ENCODE results near the gene SH3GLB1.

Gene SH3GLB1

DNA sequence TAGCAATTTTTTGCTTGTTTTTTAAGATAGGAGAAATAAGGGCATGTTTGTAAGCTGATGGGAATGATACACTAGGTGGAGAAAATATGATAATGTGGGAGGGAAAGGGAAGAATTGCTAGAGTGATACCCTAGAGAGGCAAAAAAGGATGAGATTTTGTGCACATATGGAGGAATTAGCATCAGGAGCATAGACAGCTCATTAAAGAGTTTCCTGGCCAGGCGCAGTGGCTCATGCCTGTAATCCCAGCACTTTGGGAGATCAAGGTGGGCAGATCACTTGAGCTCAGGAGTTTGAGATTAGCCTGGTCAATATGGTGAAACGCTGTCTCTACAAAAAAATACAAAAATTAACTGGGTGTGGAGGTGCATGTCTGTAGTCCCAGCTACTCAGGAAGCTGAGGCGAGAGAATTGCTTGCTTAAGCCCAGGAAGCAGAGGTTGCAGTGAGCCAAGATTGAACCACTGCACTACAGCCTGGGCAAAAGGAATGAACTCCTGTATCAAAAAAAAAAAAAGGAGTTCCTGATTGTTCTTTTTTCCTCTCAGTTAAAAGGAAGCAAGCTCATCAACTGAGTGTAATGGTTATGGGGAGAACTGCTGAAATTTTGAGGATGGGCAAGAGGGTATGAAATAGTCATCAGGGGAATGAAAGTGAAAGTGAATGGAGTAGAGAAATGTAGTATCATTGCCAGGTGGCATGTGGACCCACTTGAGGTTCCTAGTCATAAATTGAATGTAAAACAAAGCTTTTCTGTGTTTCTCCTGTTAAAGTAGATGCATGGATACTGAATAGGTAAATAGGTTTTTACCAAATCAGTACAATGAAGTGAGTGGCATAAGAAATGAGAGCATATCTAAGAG, 35.5 kb downstream of the SH3GLB1 start:
- DNase-seq = no peak

DNA sequence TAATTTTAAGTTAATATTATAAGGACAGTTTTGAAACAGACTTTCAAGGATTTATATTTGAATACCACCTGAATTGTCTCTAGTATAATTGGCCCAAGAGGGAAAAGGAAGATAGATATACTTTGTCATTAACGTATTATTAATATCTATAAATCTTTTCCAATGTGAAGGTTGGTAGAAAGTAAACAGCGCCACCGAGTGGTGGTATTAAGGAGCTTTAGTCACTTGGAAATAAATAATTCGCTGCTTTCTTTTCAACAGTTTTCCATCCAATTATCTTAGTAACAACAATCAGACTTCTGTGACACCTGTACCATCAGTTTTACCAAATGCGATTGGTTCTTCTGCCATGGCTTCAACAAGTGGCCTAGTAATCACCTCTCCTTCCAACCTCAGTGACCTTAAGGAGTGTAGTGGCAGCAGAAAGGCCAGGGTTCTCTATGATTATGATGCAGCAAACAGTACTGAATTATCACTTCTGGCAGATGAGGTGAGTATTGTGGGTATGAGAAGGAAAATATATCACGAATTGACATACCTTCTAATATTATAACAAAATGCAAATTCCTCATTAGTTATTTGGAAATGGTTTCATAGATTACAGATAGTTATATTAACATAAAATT, 37.7 kb downstream of the SH3GLB1 start:
- no peak for DNase-seq

DNA sequence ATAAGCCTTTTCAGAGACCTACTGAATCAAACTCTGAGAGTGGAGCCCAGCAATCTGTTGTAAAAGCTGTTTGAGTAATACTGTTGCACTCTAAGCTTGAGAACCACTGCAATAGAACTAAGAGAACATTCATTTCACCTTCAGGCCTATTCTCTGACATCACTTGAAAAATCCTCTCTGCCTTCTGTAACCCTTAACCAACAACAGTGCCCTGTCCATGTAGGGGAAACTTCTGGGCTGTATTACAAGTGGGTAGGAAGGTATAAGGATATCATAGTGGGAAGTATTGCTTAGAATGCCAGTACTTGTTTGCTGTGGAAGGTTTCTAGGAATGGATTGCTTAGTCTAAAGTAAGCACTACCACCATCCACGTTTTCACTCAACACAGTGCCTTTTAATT, 42.9 kb downstream of the SH3GLB1 start:
- no peak for DNase-seq

DNA sequence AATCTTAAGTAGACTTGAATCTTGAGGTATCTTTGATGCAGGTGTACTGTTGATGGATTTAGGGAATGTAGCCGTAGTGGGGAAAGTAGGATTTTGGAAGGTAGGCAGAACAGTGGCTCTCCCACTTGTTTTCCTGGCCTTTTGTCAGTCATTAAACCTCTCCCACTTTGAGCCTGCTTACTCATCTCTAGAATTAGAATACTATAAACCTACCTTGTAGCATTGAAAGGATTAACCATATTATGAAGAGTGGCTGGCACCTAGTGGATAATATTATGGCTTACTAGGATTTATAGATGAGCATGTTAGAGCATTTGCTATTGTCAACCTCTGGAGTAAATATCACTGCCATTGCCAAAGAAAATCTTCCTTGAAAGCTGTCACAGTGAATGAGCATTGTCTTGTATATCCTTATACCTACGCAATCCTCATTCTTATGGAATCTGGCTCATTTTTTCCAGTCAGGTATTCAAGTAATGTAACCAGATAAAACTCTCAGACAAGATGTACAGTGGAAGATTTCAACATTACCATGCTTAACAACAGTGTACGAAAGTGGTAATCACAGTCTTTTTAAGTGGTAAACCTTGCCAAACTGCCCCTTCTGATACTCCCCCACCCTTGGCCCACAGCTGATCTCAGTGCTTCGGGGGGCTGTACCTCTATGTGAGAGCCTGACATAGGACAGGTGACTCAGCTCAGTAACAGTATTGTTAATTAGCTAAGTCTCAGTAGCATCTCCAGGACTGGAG, 44.4 kb downstream of the SH3GLB1 start:
- DNase-seq = no peak

DNA sequence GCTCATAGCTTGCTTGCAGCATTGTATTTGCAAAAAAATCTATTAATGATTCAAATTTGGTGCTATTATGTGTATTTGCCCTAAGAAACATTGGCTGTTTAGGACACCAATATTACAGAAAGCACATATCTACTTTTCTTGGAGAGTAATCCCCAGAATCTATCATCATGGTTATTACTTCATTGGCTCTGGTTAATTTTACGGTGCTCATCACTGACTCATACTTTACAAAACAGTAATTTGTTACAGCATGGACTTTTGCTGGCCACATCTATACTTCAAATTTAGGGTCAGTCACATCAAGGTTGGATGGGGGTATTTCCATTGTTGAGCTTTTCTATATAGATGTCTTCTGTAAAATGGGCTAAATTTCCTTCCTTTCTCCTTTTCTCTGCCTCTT, 45.7 kb downstream of the SH3GLB1 start:
- no peak for DNase-seq

DNA sequence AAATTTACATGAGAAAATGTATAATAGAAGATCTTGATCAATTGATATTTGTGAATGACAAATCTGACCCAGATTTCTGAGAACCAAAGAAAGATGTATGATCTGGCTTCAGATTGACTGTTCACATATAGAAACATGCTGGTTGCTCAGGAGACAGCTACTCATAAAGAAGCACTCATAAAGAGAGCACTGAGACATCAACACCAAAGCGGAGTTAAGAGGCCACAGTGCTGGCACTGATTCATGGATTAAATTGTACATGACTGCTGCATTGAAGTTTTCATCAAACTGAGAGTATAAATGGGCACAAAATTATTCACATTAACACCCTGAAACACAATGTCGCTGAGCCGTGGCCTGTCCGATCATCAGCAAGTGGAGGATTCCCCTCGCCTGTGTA, 46.2 kb downstream of the SH3GLB1 start:
- DNase-seq = no peak

DNA sequence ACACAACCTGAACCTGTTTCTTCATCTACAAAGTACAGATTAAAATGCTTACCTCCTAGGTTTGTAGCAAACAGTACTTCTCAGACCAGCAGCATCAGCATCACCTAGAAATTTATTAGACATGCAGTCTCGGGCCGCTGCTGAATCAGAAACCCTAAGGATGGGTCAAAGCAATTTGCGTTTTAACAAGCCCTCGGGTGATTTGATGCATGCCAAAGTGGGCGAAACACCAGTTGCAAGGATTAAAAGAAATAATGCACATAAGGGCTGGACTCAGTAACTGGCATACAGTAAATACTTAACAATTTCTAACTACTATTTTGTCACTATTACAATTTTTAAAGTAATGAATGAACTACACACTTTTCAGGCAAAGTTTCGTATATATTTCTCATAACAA, 47.5 kb downstream of the SH3GLB1 start:
- no peak for DNase-seq

DNA sequence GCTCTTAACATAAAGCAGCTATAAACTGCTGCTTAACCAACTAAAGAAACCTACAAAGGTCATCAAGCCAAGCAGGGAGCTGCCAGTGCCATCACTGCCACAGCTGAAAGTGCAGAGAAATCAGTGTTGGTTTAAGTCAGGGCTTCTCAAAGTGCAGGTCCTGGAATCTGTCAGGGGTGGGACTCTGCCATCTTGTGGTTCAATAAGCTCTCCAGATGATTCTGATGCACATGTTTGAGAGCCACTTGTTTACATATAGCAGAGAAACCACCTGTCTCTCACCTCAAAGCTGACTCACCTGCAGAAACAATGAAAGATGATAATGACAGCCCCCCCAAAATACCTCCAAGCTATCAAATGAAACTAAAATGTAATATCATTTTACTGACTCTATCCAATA, 49.3 kb downstream of the SH3GLB1 start:
- DNase-seq = no peak

DNA sequence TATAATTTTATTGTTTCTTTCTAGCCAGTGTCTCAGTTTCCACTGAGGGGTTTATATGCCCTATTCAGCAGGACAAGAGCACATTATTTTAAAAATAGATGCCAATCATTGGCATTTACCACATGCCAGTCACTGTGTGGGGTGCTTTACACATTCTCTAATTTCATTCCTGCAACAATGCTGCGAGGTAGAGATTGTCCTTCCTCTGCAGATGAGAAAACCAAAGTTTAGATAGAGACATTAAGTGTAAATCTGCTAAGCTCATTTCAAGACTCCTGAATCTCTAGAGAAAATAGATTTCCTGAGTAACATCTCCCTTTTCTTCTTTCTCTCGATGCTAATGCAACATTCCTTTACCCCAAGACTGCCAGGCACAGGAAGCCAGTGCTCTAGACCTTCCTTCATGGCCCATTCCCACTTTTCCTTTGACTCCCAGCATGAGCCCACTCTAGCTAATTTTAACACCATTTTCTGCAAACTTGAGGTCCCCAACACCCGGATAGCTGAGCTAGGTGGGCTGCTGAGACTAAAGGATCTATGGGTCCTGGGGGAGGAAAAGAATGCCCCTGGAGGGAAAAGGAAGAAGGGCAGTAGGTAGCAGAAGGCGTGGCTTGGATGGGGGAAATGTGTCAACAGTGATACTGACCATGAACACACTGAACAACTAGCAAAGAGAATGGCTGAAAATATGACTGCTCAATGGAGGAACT, 50.0 kb downstream of the SH3GLB1 start:
- DNase-seq = no peak

DNA sequence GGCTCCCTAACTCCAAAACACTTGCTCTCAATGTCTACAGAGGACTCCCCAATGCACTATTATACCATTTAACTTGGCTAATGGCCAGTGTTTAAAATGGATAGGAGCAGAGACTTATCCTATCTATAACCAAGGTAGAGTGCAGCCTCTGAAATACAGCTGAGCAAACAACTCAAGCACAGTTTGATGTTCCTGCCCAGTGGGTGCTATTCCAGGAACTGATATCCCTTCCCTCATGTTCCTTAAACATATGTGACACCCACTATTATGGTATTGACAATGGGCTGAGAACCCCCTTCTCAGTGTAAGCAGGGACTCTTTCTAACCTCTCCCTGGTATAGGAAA, 51.7 kb downstream of the SH3GLB1 start:
- no peak for DNase-seq

DNA sequence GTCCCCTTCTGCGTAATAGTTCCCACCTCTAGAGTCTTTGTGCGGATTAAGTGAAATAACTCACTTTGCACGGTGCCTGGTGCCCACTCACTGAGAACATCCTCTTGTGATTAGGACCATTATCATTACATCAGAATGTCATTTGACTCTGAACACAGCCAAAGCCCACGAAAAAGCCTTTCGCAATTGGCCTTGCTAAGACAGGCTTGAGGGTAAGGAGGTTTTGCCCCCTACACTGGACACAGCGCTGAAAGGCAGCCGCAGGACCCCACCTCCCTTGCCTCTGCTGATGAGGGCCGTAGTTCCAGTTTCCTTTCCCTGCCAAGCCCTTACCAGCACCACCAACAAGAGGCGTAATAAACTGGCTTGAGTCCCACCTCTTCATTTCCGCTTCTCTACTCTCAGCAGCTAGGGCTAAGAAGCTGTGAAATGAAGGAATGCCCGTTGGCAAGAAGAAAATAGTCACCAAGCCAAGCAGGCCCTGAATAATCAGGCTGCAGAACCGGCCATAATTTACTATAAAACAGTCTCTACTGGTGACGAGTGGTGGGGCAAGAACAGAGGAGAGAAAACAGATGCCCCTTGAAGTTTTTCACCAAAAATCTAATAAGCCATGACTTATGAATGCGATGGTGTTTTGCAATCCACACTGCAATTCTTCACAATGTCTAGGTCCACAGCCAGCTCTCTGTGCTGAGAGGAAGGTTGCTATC, 53.1 kb downstream of the SH3GLB1 start:
- DNase-seq = no peak

DNA sequence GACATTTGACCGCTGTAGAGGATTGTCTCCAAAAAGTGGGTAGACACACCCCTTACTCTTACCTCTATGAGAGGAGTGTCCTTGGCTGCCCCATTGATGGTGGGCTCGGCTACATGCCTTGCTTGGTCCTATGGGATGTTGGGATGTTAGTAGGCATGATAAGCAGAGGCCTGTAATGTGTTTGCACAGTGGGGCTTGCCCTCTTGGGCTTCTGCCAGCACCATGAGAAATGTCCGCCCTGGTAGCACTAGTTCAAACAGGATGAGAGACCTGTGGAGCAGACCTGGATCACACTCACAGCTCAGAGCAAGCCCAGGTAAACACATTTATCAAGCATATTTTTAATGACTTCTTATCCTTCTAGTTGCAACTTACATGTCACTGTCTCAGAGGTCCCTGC, 54.2 kb downstream of the SH3GLB1 start:
- no peak for DNase-seq

DNA sequence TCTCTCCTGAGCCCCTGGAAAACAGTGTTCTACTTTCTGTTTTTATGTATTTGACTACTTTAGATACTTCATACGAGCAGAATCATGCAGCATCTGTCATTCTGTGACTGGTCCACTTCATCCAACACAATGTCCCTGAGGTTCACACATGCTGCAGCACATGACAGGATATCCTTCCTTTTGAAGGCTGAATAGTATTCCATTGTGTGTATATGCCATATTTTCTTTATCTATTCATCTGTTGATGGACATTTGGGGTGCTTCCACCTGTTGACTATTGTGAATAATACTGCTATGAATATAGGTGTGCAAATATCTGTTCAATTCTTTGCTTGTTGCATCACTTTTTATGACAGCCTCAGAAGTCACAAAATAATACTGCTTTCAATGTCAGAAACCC, 55.8 kb downstream of the SH3GLB1 start:
- no peak for DNase-seq

DNA sequence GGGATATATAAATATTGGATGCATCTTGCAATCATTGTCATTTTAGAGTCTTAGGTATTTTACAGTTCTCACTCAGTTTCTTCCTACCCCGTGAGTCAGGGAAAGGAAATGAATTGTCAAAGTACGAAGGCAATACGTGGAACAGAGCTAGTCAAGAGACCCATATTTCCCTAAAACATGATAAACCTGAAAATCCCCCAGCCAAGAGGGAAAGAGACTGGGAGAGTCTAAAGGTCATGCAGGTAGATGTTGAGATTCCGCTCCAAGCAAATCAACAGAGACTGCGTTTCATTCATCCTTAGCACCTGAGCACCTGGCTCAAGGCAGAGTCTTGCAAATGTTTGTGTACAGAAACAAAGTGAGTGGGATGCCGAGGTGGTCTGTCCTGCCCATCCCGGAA, 58.0 kb downstream of the SH3GLB1 start:
- DNase-seq = no peak

DNA sequence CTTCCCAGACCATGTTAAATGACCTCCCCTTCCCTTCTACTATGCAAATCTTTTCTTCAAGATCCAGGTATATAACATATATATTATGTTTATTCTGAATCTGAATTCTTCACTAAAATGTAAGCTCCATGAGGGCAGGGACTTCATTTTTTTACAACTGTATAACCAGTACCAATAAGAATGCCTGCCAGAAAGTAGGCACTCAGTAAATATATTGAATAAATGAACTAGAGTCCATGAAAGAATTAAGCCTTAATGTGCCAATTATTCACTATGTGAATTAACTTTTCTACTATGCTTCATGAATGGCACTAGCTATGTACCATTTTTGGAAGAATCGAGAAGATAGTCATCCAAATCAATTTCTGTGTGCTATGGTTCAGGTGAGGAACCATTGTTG, 60.1 kb downstream of the SH3GLB1 start:
- DNase-seq = no peak

DNA sequence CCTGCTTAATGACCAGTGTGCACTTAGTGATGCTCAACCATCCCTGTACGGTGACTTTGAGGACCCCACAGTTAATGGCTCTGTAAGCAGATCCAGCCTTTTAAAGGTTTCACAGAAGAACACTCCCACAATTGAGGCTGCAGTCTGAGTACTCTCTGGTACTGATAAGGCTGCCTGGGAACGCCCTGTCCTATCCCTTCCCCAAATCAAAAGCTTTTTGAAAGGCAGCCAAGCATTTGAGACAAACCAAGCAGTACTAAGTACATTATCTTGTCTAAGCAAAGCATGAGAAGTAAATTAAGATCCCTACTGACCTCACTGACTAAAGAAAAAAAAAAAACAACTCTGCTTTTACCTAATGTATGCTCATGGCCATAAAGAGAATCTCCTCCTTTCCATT, 60.7 kb downstream of the SH3GLB1 start:
- DNase-seq = no peak

DNA sequence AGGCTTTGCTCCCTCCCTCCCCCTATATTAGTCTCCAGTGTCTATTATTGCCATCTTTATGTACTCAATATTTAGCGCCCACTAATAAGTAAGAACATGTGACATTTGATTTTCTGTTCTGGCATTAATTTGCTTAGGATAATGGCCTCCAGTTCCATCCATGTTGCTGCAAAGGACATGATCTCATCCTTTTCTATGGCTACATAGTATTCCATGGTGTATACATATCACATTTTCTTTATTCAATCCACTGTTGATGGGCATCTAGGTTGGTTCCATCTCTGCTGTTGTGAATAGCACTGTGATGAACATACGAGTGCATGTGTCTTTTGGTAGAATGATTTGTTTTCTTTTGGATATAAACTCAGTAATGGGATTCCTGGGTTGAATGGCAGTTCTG, 61.3 kb downstream of the SH3GLB1 start:
- DNase-seq = no peak

DNA sequence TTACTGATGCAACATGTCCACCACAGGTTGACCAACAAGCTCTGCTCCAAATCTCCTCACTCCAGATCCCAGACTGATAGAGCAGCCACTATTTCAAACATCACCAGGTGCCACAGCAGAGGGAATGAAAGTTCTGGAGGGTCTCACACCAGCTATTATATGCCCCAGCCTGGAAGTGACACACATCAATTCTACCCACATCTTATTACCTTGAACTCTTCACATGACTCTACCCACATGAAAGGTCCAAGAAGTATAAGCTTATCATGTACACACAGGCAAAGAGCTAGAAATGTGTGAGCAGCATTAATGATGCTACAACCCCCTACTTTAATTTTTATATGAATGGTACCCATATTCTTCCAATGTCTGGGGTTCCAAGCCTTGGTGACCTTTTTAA, 64.2 kb downstream of the SH3GLB1 start:
- no peak for DNase-seq

DNA sequence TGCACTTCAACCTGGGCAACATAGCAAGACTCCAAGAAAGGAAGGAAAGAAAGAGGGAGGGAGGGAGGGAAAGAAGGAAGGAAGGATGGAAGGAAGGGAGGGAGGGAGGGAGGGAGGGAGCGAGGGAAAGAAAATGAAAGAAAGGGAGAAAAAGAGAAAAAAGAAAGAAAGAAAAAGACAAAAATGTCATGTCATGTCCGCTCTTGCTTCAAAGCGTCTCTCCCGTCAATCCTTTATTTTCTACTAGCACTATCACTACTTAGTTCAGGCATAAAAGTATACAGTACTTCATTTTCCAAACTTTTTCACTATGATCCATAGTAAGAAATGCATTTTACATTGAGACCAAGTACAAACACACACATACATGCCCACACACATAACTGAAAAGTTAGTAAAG, 64.7 kb downstream of the SH3GLB1 start:
- no peak for DNase-seq

DNA sequence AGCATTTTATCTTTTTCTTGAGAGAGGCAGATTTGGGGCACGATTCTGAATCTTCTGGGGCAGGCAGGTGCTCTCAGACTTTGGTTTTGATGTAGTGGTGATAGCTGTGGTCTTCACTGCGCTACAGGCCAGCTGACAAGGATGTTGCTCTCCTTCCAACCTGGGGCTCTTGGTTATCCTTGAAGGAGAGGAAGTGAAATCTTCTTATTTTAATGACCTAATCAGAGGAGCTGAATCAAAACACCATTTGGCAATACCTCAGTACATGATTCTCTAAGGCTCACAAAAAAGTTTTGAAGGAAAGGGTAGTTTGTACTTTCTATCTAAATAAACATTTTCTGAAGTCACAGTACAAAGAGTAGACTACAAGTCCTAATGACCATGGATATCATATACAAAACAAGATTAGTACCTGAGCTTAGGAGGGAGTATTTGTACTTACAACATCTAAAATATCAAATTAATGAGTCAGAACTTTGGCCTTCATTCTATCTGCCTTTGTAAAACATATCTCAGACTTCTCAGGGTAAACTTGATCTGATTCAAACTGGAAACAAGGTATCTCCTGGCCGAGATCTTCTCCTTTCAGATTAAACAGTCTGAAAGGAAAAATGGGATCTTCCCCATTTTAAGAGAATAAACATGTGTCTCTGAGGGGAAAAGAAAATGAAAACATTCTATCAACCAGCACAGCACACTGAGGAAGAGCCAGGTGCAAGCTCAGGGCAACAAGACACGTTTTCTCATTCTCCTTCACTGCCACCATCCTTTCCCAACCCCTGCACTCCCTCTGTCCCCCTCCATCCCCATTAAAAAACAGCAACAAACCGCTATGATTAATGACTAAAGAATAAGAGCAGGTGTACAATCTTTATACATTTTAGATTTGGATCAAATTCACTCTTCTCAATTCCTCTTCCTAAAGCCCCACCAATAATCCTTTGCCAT, 69.2 kb downstream of the SH3GLB1 start:
- DNase-seq = no peak
